GM21447 (cell line): Measurements from ENCODE around the gene ZFHX3.

Experiments used
- ATAC-seq: cut with Tn5 transposase; IDR thresholded peaks from one replicate; pipeline ENCODE4 v1.9.1; 2021; ENCODE audit not compliant: unreplicated experiment

ZFHX3 gene

DNA sequence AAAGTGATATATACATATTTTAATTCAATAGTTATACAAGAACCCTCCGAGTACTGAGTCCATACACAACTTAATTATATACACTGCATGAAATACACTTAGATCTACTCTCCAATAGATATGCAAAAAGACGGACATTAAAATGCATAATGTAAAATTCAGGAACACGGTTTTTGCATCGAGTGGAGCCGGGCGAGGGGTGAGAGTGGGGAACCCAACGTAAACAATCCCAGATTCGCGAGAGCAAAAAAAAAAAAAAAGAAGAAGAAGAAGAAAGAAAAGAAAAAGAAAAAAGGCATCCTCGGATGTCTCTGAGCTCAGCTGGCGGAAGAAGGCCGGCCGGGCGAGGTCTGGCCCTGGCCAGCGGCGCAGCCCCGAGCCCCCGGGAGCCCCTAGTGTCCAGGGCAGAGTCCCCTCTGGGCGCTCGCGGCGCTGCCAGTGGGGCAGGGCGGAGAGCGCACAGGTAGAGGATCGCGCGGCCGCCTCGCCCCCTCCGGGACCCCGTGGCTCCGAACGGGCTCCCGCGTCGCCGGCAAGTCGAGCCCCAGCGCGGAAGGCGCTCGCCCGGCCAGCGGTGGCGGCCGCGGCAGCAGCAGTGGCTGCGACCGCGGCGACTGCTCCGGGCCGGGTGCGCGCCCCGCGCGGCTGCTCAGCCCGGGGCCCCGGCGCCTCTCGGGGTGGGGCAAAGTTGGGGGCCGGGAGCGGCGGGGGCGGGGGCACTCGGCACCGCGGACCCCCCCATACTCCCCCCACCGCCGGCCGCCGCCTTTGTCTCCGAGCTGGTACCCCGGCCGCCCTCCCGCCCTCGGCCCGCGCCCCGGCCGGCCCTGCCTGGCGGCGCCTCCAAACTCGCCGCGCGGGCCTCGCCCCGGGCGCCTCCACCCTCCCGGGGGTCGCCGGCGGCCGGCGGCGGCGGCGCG, 9.6 kb upstream of the ZFHX3 start:
- ATAC-seq = peak; percentile 35

DNA sequence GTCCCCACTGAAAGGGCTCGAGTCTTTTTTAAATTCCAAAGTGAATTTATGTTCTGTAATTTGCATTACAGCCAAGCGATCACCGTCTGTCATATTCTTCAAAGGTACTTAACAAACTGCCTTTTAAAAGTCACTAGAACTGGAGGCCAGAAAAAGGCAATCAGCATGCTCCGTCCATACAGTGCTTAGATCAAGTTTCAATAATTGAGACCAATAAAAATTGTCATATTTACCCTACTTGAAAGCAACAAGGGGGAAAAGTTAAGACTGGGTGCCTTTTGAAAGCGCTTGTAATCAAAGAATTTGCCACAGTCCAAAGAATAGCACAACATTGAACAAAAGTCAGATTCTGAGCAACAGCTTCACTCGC, 9.0 kb upstream of the ZFHX3 start:
- no peak for ATAC-seq

DNA sequence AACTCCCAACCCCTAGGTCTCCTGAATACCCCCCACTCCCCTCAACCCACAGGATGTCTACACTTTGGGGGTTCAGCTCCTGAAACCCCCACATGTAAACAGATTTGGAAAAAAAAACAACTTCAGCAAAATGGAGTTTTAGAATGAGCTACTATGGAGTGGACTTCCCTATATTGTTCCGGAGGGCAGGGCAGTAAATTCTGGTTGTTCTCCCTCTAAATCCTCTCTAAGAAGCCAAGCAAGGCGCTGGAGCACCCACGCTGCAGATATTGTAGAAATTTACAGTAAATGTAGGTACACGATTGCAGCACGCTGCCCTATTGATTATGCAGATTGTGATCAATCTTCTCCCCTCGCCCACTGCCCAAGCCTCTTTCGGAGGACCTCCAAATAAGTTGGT, 8.5 kb upstream of the ZFHX3 start:
- no peak for ATAC-seq

DNA sequence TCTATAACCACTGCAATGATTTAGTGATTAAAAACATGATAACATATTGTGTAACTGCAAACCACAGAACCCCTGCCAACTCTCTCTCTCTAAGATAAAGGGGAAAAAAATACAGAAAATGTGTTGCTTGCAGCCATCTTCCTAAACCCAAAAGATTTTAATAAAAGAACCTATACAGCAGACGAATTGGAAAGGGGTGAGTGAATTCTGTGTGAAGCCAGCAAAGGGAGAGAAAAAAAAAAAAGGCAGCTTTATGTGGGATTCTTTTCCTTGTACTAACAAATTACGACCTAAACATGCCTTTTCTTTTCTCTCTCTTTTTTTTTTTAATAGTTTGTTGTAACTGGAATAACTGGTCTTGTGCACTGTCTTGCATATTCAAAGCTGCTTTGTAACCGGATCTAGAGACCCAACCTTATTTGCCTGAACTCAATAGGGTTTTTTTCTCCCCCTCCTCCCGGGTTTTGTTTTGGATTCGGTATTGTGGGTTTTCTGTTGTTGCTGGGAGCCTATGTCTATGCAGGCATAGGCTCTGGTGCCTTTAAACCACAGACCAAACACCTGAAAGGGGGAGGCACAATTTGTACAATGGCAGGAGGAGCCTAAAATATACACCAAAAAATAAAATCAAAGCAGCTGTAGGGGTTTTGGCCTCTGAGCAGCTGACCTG, 7.0 kb upstream of the ZFHX3 start:
- ATAC-seq = no peak

DNA sequence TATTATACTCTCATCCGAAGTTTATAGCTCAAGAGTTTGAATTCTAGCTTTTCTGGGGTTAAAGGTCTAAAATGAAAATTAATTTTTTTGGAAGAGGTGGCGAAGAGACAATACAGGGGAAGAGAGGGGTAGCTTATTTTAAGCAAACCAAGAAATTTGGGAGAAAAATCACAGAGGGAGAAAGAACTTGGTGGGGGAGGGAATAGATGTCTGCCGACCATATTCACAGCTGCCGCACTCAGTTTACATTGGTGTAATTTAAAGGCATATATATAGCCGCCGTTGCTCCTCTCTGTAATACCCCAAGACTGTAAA, 6.5 kb upstream of the ZFHX3 start:
- ATAC-seq = no peak

DNA sequence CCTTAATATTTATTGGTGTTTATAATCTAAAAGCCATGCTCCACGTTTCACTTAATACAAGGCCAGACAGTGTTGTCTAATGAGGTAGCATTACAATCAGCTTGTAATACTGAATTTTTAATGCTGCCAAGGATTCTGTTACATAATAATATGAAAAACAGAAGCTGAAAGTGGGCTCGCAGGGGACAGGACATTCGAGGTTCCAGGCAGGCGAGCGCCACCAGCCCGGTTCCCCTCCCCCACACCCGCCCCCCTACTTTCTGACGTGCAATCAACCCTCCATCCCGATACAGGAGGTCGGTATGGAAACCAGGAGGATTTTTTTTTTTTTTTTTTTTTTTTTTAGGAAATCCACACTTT, 6.2 kb upstream of the ZFHX3 start:
- no peak for ATAC-seq

DNA sequence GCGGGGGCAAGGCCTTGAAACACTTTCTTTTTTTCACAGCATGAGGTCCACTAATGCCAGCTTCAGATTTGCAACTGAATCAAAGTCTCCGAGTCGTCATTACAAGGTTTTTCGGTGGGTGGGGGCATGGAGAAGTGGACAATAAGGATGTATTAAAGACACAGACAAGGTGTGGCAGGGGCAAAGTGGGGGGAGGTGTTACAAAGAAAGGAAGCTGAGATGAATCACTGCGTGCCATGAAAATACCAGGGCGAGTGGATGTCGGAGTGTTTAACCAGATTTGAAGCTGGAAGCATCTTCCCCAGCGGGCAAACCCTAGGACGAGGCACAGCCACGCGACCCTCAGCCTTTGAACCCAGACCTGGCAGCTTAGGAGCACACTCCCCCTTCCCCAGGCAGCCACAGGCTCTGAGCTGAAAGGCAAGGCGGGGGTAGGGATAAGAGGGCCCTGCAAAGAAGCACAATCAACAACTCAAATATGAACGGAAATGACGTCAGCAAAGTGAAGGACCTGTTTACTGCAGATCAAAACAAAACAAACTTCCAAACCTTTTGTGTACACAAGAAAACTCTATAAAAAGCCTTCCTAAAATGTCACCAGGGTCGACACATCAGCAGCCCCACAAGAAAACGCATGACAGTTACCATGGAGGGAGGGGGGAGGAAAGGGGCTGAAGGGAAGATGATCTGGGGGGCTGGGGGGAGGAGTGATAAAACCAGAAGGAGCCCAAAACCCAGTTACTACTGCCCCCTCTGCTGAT, 5.6 kb upstream of the ZFHX3 start:
- ATAC-seq = no peak

DNA sequence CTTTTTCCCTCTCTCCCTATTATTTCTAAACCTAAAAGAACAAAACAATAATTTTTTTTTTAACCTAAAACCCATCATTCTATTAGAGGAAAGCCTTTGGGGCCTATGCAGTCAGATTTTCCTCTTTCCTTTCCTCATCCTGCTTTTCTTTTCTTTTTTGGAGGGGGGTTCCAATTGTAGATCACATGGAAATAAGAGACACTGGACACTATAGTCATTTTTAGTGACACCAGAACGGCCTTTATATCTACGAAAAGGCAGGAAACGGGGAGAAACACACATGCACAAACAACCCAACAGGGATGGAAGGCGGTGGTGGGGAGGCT, 5.1 kb upstream of the ZFHX3 start:
- ATAC-seq = no peak

DNA sequence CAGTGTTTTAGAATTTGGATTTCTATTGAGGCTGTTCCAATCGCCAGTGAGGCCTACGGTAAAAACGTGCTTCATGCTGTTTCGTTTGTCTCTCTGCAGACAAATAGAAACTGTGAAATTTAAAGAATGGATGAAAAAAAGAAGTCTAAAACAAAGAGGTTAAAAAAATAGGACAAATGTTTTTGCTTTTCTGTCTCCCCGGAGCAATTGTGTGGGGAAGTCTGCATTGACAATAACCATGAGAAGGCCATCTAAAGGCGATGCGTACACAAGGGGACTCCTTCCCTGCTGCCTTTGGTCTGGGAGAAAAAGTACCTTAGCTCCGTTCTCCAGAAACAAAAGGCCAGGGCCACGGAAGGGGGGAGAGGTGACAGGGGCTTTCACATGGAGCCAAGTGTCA, 4.6 kb upstream of the ZFHX3 start:
- ATAC-seq = no peak

DNA sequence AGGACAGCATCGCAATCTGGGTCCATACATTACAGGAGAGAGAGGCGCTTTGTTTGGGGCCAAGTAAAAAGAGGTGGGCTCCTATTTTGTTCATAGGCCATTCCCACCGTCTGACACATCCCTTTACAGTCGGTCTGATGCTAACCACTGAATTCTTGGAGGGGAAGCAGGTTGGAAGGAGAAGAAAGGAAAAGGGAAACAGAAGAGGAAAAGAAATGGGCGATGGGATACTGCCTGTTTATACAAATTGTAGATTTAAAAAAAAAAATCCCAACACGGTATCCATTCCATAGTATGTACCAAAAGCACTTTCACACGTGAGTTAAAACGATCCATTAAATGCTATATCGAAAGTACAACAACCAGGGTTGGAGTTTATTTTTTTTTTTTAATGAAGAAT, 4.0 kb upstream of the ZFHX3 start:
- ATAC-seq = no peak

DNA sequence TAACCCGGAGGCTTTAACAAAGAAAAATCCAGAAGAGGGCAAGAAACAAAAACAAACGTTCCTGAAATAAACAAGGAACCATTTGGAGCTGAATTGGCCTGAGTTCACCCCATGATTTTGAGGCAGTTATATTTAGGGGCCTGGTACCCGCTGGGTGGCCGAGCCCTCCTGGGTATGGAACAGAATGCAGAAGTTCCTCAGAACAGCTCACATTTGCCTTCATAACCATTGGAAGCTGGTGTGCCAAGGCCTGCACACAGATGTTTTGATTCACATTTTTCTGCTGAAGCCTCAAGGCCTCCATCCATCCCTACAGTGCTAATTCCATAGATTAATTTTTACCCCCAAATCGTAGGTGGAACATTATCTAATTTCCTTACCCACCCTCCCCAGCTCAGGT, 3.3 kb upstream of the ZFHX3 start:
- ATAC-seq = no peak

DNA sequence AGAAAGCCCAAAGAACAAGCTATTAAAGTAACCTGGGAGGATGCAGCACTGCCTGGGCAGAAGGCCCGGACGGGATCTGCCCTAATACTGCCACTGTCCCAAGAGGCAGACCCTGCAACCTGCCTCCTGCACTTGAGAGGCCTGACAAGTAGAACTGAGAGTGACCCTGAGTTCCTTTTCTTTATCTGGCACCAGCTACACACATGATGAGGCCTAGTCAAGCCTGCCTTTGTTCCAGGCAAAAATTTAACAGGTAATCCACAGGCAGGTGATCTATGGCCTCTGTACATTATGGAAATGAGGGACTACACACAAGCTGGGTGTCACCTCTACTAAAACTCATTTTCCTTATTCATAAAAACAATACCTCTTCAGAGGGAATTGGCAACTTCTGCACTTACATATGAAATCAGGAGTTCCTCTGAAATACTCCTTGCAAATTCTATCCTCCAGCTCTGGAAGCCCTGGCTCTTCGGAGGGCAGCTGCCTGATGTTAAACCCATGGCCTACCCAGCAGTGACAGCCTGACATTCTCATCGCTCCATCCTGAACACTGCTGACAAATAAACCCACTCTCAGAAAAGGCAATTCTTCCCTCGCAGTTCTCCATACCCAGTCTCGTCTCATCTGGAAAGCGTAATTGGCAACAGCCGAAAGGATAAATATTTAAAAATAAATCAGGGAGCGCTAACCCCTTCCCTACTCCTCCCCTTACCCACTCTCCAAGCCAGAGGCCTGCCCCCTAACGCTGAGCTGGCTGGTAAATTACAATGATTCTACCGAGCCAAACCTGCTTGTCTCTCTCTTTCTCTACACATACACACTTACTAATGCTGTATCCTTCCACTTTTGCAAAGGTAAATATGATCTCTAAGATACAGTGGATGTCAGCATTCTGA, 2.5 kb upstream of the ZFHX3 start:
- no peak for ATAC-seq

DNA sequence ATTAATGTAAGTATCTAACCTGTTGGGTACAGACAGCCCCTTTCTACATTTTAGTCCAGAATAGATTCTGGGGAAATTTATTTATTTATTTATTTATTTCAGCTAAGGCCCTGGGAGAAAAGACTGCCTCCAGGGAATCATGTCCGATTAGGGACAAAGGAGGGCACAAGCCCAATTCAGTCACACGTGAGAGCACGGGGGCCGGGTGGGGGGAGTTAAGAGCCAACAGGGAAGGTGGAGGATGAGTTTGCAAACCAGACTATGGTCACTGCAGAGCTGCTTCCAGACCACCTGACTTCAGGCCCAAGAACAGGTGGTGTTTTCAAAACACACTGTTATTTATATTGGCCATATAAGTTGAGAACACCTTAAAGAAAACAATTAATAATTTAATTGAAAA, 1.6 kb upstream of the ZFHX3 start:
- ATAC-seq = no peak

DNA sequence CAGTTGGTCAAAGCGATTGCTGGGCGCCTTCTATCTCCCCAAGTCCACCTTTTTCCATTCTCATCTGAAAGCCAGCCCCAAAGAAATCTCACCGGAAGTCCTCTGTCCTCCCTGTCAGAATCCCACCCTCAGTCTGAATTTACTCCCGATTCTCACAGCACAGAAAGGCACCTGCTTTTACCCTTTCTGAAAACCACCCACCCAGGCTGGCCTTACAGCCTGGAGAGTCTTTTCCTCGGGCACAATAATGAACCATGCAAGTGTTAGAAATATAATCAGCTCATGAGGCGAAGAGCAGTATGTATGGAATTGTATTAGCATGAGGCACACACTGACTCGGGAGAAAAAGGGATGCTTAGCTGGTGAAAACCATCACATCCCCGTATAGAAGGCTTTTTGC, 1.2 kb upstream of the ZFHX3 start:
- no peak for ATAC-seq

DNA sequence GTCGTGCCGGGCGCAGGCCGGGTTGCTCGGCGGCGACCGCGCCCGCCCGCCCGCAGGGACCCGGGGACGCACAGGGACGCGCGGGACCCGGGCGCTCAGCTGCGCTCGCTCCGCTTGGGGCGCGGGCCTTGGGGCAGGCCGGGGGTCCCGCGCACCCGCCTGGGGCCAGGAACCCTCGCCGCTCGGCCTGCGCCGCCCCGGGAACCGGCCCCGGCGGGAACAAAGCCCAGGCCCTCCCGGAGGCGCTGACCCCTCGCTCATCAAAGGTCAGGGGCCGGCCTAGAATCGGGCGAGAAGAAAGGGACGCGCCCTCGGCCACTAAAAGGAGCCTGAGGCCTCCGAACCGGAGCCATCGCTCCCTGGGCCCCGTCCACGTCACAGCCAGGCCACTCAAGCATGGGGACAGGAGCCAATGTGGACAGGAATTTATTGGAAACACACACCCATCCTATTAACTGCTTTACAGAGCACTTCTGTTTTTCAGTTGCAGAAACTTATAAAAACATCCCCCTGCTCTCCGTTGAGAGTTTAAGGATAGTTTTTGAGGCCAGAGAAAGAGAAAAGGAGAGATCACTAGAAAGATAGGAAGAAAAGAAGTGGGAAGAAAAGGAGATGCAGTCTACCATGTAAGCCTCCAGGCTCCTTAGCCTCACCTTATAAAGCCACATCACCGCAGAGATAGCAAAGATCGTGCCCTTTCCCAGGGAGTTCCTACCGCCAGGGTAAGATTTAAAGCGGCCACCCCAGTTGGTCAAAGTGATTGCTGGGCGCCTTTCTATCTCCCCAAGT, 558 bp upstream of the ZFHX3 start:
- ATAC-seq = peak; percentile 5

DNA sequence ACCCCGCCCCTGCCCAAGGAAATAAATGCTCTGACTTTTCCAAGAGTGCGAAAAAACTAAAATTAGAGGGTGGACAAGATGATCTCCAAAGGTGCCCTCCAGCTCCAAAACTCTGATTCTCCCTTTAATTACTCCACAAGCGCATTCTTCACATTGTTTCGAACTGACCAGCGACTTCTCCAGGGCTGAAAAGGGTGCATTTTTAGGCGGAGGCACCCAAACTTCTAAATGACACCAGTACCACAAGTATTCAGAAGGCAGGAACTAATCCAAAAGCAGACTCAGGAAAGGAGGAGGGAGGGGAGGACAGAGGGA, 750 bp downstream of the ZFHX3 start:
- no peak for ATAC-seq

DNA sequence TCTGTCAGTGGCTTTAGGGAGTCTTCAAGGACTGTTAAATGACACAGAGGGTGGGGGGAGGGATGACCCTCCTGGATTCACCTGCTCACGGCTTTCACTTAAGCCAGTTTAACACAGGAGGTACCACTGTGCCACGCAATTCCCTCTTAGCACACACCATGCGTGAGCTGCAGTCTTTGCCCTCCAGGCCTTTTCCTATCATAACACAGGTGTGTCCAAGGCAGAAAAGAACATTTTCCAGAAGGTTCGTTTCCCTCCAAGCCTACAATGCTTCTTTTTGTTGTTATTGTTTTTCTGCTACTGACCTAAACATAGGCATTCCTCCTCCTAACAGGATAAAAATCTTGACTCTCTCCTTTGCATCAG, 1.1 kb downstream of the ZFHX3 start:
- ATAC-seq = no peak

DNA sequence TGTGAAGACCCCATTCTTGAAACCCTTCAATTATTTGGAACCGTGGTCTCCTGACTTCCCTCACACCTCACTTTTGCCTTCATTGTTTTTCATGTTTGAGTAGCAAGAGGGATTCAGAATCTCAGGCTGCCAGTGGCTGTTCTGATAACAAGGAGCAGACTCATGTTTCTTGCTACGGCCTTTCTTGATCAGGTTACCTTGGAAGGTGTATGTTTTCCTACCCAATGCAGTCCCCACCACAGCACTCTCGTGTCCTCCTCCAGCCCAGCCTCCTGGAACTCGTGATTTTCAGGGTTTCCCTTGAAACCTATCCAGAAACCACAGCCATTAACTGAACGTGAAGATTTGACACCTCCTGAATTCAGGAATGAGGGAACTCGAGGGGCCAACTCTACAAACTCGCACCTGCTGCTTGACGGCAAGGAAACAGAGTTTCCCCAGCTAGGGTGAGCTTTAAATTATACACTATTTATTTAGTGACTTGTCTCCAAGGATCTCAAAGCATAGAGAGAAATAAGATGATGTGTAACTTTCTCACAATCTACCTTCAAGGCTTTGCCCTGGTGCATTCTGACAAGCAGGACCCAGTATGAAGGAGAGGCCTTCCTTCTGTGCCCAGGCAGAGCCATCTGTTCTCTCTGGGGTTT, 1.6 kb downstream of the ZFHX3 start:
- ATAC-seq = no peak

DNA sequence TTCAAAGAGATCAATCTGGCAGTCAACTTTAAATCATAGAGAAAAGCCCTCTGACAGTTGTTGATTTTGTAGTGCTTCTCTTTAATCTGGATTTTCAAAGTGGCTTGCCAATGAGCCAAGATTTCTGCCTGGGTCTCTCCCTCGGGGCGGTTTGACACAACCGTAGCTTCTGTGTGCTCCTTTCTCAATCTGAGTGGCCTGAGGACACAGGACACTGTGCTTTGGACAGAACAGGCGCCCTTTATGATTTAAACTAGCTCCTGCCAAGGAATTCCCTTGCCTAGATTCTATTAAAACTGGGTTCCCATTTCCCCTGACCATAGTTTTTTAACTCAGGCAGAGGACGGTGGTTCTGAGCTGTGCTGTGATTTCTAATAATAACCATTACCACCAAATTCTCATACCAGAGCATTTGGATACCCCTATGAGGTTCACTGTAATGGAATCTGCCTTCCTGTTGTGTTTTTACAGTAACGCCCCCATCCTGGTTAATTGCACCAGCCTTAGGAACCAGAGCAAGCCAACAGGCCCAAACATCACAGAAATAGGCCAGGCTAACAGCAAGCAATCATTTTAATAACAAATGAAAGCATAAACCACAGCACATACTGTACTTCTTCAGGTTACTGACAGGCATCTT, 4.0 kb downstream of the ZFHX3 start:
- no peak for ATAC-seq

DNA sequence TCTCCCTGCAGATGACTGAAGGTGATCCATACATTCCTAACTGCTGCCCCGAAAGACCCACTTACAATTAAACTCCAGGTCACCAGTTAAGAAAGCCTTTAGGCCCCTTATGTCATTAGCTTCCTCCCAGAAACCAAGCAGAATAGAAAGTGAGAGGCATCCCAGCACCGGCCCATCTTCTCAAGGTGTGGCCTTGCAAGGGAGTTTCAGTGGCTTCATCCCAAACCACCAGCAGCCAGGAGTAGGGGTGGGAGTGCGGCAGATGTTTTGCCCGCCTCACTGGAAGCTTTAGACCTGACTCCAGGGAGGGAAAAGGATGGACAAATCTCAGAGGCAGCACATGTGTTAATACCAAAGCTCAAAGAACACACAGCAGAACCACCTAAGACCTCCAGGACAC, 5.1 kb downstream of the ZFHX3 start:
- ATAC-seq = no peak
